Subcutaneous abdominal adipose tissue (tissue), 5 donors: ENCODE measurements around the gene EDAR.

Source experiments
- H3K27ac ChIP-seq: one replicate; pipeline ENCODE4 v1.7.0; 2013; ENCODE audit warnings: low read depth, mild to moderate bottlenecking, inconsistent platforms, low read length, moderate library complexity
- H3K27me3 ChIP-seq, 5 donors: one replicate each; pipeline ENCODE4 v1.7.0; 2013; ENCODE audit warnings: low read length in 5 of 5, inconsistent platforms in 1 of 5; ENCODE audit not compliant: control insufficient read depth in 5 of 5, insufficient read depth in 4 of 5
- H3K36me3 ChIP-seq, 5 donors: one replicate each; pipeline ENCODE4 v1.7.0; 2013; ENCODE audit warnings: low read length in 5 of 5; ENCODE audit not compliant: control insufficient read depth in 5 of 5, insufficient read depth in 5 of 5
- H3K4me1 ChIP-seq, 5 donors: one replicate each; pipeline ENCODE4 v1.7.0; 2013; ENCODE audit warnings: low read length in 5 of 5, mild to moderate bottlenecking in 3 of 5, moderate library complexity in 1 of 5; ENCODE audit not compliant: control insufficient read depth in 5 of 5, insufficient read depth in 5 of 5
- H3K4me3 ChIP-seq, 5 donors: one replicate each; pipeline ENCODE4 v1.7.0; 2013; ENCODE audit warnings: low read length in 5 of 5, low read depth in 1 of 5
- H3K9ac ChIP-seq, 5 donors: one replicate each; pipeline ENCODE4 v1.7.0; 2013; ENCODE audit warnings: low read length in 5 of 5, mild to moderate bottlenecking in 4 of 5, moderate library complexity in 3 of 5
- H3K9me3 ChIP-seq, 5 donors: one replicate each; pipeline ENCODE4 v1.7.0; 2013; ENCODE audit warnings: low read length in 5 of 5; ENCODE audit not compliant: control insufficient read depth in 5 of 5
- donor health status: healthy.
- donor health status: healthy.
- donor health status: healthy.
- donor health status: healthy.
- donor health status: healthy.

EDAR gene

DNA sequence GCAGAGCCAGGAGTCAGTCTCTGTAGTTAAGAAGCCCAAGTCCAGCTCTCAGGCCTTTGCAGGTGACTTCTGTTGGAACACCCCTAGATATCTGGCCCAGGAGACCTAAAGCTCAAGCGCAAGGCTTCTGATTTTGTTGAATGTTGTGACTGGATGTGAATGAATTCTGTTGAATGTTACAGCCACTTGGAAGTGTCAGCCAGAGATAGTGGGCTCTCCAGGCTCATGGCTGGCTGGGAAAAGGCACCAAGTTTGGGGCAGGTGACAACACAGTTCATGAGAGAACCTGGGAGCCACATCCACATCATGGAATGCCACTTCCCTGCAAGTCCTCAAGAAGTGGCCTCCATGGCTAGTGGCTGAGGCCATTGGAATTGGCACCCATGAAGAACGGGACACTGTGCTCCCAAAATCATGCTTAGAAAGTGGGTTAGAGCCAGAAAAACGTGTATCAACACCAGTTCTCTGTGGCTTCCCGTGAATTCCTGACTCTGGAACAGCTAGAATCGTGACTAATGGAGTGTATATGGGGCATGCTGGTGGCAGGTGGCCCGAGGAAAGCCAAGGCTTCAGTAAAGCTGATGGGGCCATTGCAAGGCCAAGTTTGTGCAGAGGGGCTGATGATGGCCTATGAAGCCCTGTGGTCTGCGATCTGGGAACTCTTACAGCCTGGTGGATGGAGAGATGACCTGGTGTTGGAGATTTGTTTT lies 30.2 kb downstream of the EDAR start:
- Histone ChIP-seq H3K27ac (no peak overlapping the region), H3K36me3 (no peaks in the 10 kb centered on the region), H3K9ac (no peak overlapping the region), H3K4me1 (no peaks in the 10 kb centered on the region), H3K27me3 (peaks cover 0 to 7% (median 0%) of the 10 kb centered on the region in 5 donors), H3K9me3 (no peaks in the 10 kb centered on the region), H3K4me3 (no peak overlapping the region)

DNA sequence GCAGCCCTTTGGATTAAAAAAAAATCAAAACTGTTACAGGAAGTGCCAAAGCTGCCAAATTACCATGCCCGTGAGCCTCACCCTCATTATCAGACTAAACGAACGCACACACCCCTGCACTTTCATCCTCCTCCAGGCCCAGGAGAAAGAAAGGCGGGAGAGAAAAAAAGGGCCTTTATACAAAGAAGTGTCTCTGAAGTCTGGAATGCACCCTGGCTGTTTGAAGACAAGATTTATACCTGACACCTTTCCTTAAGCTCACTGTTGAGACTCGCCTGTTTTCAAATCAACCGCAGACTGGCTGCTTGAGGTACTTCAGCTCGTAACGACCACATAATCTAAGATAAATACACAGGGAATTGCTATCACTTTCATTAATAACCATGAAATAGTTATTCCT lies 31.0 kb downstream of the EDAR start:
- Histone ChIP-seq H3K4me3 (no peak overlapping the region), H3K36me3 (no peaks in the 10 kb centered on the region), H3K4me1 (no peaks in the 10 kb centered on the region), H3K9me3 (peaks cover 0 to 3% (median 0%) of the 10 kb centered on the region in 5 donors), H3K9ac (no peak overlapping the region), H3K27me3 (peaks cover 0 to 6% (median 0%) of the 10 kb centered on the region in 5 donors), H3K27ac (no peak overlapping the region)

DNA sequence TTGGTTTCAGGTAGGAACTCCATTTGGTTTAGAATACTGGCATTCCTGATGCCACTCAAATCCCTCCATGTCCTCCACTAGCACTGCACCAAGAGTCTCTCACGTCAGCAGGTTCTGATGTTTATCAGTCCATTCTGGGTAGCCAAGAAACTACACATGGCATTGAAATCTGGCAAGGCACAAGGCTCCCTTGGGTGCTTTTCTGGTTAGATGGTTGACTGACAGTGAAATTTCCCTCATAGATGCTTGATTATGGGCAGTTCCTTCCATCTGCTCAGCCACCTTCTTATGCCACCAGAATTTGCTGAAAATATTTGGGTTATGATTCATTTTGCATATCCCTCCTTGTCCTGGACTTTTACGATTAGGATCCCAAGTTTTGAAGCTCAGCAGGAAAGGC lies 32.6 kb downstream of the EDAR start:
- Histone ChIP-seq H3K36me3 (no peaks in the 10 kb centered on the region), H3K4me3 (no peak overlapping the region), H3K9me3 (peaks cover 0 to 13% (median 3%) of the 10 kb centered on the region in 5 donors), H3K9ac (no peak overlapping the region), H3K27me3 (peaks cover 0 to 5% (median 0%) of the 10 kb centered on the region in 5 donors), H3K4me1 (no peaks in the 10 kb centered on the region), H3K27ac (no peak overlapping the region)

DNA sequence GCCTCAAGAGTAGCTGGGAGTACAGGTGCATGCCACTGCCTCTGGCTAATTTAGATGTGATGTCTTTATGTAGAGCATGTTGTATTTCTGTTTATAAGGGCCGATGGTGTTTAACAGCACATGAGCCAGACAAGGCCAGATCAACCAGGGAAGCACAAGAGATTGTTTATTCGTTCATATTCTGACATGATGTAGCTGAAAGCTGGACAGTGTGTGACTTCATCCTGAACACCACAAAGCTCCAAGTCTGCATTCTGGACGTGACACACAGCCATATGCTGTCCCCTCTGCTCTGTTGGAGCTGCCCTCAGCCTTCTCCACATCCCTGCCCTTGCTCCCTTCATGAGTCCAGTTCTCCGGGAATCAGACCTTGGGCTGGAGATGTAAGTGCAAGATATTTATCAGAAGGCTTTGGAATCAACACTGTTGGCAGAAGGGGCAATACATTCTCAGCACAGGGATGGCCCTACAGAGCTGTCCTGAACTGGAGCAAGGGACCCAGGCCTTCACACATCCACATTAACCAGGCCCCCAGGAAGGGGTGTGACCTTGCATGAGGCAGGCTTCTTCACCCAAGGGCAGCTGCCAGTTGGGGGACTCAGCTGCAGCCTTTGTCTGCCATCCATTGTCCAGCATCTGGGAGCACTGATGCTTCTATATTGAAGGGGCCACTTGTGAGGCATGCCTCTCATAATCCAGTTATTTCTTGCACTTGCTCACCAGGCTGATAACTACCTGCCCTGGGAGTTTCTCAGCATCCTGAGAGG lies 38.5 kb downstream of the EDAR start:
- Histone ChIP-seq H3K36me3 (no peaks in the 10 kb centered on the region), H3K4me1 (peaks cover 0 to 21% (median 20%) of the 10 kb centered on the region in 5 donors), H3K4me3 (no peak overlapping the region), H3K9me3 (peaks cover 0 to 21% (median 10%) of the 10 kb centered on the region in 5 donors), H3K27me3 (no peaks in the 10 kb centered on the region), H3K9ac (no peak overlapping the region), H3K27ac (no peak overlapping the region)

DNA sequence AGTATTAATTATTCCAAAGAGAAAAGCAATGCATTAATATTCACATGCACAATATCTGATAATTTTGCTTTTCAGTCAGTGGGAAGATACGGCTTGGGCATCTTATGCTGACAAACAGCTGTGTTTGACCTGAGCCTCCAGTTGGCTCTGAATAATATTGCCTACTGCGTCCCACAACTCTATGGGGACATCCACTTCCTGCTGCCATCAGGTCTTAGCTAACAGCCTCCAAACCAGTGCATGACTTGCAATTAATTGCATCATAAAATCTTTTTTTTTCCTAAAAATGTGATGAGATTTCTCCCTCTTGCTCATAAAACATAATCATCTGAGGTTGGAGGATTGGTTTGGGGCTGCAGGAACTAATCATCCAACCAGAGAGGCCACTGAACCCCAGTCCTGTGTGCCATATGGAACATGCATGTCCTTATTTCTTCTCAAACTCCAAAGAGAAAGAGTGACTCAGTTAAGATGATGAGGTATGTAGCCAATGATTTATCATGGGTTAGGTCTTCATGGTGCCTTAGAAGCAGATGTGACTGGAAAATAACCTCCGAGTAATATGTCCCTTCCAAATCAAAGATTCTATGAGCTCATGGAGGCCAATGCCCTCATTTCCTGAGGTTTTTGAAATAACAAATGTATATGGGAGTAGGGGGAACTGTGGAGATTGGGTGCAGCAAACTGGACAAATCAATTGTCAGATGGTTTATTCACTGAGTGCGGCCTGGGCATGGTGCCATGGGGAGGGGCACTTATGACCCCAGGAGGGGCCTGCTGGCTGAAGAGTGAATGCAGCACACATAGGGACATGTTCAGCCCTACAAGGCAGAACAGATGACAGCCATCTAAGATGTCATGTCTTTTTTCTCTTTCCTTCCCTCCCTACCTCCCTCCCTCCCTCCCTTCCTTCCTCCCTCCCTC lies 39.4 kb downstream of the EDAR start:
- Histone ChIP-seq H3K27ac (no peak overlapping the region), H3K36me3 (no peaks in the 10 kb centered on the region), H3K4me1 (peaks cover 0 to 24% (median 21%) of the 10 kb centered on the region in 5 donors), H3K4me3 (no peak overlapping the region), H3K27me3 (no peaks in the 10 kb centered on the region), H3K9ac (no peak overlapping the region), H3K9me3 (peaks cover 0 to 21% (median 10%) of the 10 kb centered on the region in 5 donors)

DNA sequence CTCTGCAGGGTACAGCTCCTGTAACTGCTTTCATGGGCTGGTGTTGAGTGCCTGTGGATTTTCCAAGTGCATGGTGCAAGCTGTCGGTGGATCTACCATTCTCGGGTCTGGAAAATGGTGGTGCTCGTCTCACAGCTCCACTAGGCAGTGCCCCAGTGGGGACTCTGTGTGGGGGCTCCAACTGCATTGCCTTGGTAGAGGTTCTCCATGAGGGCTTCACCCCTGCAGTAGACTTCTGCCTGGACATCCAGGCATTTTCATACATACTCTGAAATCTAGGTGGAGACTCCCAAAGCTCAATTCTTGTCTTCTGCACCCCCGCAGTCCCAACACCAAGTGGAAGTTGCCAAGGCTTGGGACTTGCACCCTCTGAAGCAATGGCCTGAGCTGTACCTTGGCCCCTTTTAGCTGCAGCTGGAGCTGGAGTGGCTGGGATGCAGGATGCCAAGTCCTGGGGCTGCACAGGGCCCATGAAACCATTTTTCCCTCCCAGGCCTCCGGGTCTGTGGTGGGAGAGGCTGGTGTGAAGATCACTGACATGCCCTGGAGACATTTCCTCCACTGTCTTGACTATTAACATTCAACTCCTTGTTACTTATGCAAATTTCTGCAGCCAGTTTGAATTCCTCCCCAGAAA lies 41.6 kb downstream of the EDAR start:
- Histone ChIP-seq H3K4me3 (no peak overlapping the region), H3K27ac (no peak overlapping the region), H3K9me3 (peaks cover 0 to 14% (median 10%) of the 10 kb centered on the region in 5 donors), H3K9ac (no peak overlapping the region), H3K27me3 (peaks cover 0 to 6% (median 0%) of the 10 kb centered on the region in 5 donors), H3K36me3 (no peaks in the 10 kb centered on the region), H3K4me1 (peaks cover 0 to 24% (median 21%) of the 10 kb centered on the region in 5 donors)

GRCh38 chr2:108946442-108946841 lies 42.6 kb downstream of the EDAR start:
- Histone ChIP-seq H3K4me3 (no peak overlapping the region), H3K27me3 (peaks cover 0 to 12% (median 4%) of the 10 kb centered on the region in 5 donors), H3K27ac (no peak overlapping the region), H3K9ac (no peak overlapping the region), H3K9me3 (peaks cover 0 to 8% (median 7%) of the 10 kb centered on the region in 5 donors), H3K4me1 (peaks cover 0 to 24% (median 21%) of the 10 kb centered on the region in 5 donors), H3K36me3 (no peaks in the 10 kb centered on the region)

DNA sequence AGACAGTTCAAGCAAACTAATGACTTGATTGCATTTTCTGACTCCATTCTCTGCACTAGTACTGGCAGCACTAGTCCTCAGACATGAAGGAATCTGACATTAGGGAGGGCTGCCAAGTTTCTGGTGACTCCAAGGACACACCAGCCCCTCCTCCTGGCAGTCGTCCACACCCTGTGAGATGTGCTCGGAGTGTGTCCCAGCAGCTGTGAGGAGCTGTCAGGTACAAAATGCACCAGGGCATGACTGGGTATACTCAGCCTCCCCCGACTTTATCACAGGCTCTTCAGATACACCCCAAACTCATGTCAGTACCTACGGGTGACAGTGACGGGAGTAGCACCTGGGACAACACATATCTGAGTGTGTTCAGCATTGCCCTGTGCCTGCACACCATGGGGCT lies 43.1 kb downstream of the EDAR start:
- Histone ChIP-seq H3K9me3 (peaks cover 0 to 8% (median 7%) of the 10 kb centered on the region in 5 donors), H3K4me3 (no peak overlapping the region), H3K36me3 (no peaks in the 10 kb centered on the region), H3K9ac (no peak overlapping the region), H3K27ac (no peak overlapping the region), H3K27me3 (peaks cover 0 to 12% (median 4%) of the 10 kb centered on the region in 5 donors), H3K4me1 (peaks cover 0 to 24% (median 21%) of the 10 kb centered on the region in 5 donors)

- H3K9me3 ChIP-seq, result peaks cover 0 to 8% (median 7%) of the 10 kb centered on the region in 5 donors
- H3K36me3 ChIP-seq, result no peaks in the 10 kb centered on the region
- peaks cover 0 to 22% (median 20%) of the 10 kb centered on the region in 5 donors for H3K4me1 ChIP-seq
Observed at GRCh38 chr2:108944601-108945331, 44.3 kb downstream of the EDAR start.

More at GRCh38 chr2:108944601-108945331, 44.3 kb downstream of the EDAR start:
- H3K27ac ChIP-seq, result no peak overlapping the region
- H3K27me3 ChIP-seq, result peaks cover 4 to 16% (median 6%) of the 10 kb centered on the region in 5 donors
- no peak overlapping the region for H3K4me3 ChIP-seq
- no peak overlapping the region for H3K9ac ChIP-seq
